Keratinocyte (primary cell): ENCODE results near the gene PTPN5. TPM values are rescaled to one million over a fixed set of nuclear protein-coding genes. Genes with fewer than 3 reads are reported as not detected.
A peak's percentile ranks its signal among the peaks of the same experiment; 100 is the strongest.

ENCODE experiments used
- DNase-seq: peaks from one replicate; pipeline ENCODE4 v3.0.0-alpha.2; 2011; ENCODE audit warnings: low read depth, missing footprints, low spot score
- FAIRE-seq: peaks from 2 replicates; lab custom pipeline; 2011; peaks lifted over from hg19 to GRCh38; lab: Jason Lieb, UNC
- H2AFZ ChIP-seq: 2 replicates; pipeline ENCODE4 v1.6.0; 2012; ENCODE audit warnings: low read length, control low read depth, inconsistent platforms; ENCODE audit not compliant: control insufficient read depth
- H3K27ac ChIP-seq: 2 replicates; pipeline ENCODE4 v1.5.1; 2011; ENCODE audit warnings: low read length; ENCODE audit not compliant: control insufficient read depth, insufficient read depth
- H3K27me3 ChIP-seq: 3 replicates; pipeline ENCODE4 v1.6.0; 2011; ENCODE audit warnings: low read length; ENCODE audit not compliant: control insufficient read depth, insufficient read depth; ENCODE audit errors: extremely low read depth
- H3K36me3 ChIP-seq, 2 experiments: 2 replicates in 1 of 2; 3 replicates in 1 of 2; pipeline ENCODE4 v1.5.1; 2011; ENCODE audit warnings: low read length in 2 of 2, mild to moderate bottlenecking in 1 of 2; ENCODE audit not compliant: control insufficient read depth in 2 of 2, insufficient read depth in 2 of 2; ENCODE audit errors: extremely low read depth in 1 of 2
- H3K4me1 ChIP-seq: 3 replicates; pipeline ENCODE4 v1.5.1; 2011; ENCODE audit warnings: low read length; ENCODE audit not compliant: control insufficient read depth, insufficient read depth; ENCODE audit errors: extremely low read depth
- H3K4me2 ChIP-seq: 3 replicates; pipeline ENCODE4 v1.6.0; 2011; ENCODE audit warnings: low read depth, low read length; ENCODE audit not compliant: control insufficient read depth, insufficient read depth; ENCODE audit errors: extremely low read depth
- H3K4me3 ChIP-seq, 3 experiments: fragments of 200-600 bp in 1 of 3; sonication (generic) in 1 of 3; 2 replicates in 2 of 3; 3 replicates in 1 of 3; pipeline ENCODE4 v1.5.1; 2011 to 2016; ENCODE audit warnings: low read length in 3 of 3, mild to moderate bottlenecking in 3 of 3, control low read depth in 2 of 3, inconsistent platforms in 1 of 3, low read depth in 1 of 3, mixed read lengths in 1 of 3, mixed run types in 1 of 3, moderate library complexity in 1 of 3; ENCODE audit not compliant: control insufficient read depth in 2 of 3, insufficient read depth in 2 of 3; ENCODE audit errors: extremely low read depth in 1 of 3
- H3K79me2 ChIP-seq: 2 replicates; pipeline ENCODE4 v1.6.0; 2012; ENCODE audit warnings: low read length; ENCODE audit not compliant: control insufficient read depth, insufficient read depth
- H3K9ac ChIP-seq: 3 replicates; pipeline ENCODE4 v1.6.0; 2011; ENCODE audit warnings: low read length; ENCODE audit not compliant: control insufficient read depth, insufficient read depth; ENCODE audit errors: extremely low read depth
- H3K9me1 ChIP-seq: 3 replicates; pipeline ENCODE4 v1.6.0; 2011; ENCODE audit warnings: low read length; ENCODE audit not compliant: control insufficient read depth, insufficient read depth; ENCODE audit errors: extremely low read depth
- H3K9me3 ChIP-seq: 2 replicates; pipeline ENCODE4 v1.5.1; 2012; ENCODE audit warnings: low read depth, low read length; ENCODE audit not compliant: control insufficient read depth
- H4K20me1 ChIP-seq: 3 replicates; pipeline ENCODE4 v1.6.0; 2011; ENCODE audit warnings: low read length; ENCODE audit not compliant: control insufficient read depth, insufficient read depth; ENCODE audit errors: extremely low read depth
- CTCF ChIP-seq, 3 experiments: IDR thresholded peaks in 1 of 3; conservative IDR thresholded peaks in 1 of 3; optimal IDR thresholded peaks in 1 of 3; 2 replicates in 2 of 3; 3 replicates in 1 of 3; pipeline versions ENCODE3 to v1.5.1; 2011; ENCODE audit warnings: low read length in 3 of 3, mild to moderate bottlenecking in 3 of 3, moderate library complexity in 2 of 3, control low read depth in 1 of 3, inconsistent platforms in 1 of 3; ENCODE audit not compliant: insufficient read depth in 2 of 3; ENCODE audit errors: extremely low read depth in 1 of 3
- EZH2 ChIP-seq: IDR thresholded peaks from one replicate; pipeline ENCODE4 v1.6.1; 2012; ENCODE audit warnings: inconsistent platforms, mild to moderate bottlenecking, low read length, moderate library complexity
- dilution Hi-C: fragments of 300-500 bp; cut with MboI; formaldehyde crosslinking; loops from one replicate; pipeline ENCODE4 v1.7.0; 2020; ENCODE audit warnings: low sequenced_read_pairs; ENCODE audit not compliant: extremely low pct_ligation_motif_present
- polyA plus RNA-seq, 5 experiments: library from polyadenylated mRNA; depleted of rRNA in 3 of 5; stranded (reverse) in 3 of 5; stranded (forward) in 1 of 5; unstranded in 1 of 5; fragments of >200 nt; gene quantifications; 1 replicate in 1 of 5; 2 replicates in 3 of 5; 3 replicates in 1 of 5; pipeline versions ENCODE4 v1.2.1 to v1.2.3, GENCODE V29; 2011 to 2012; ENCODE audit warnings: missing spikeins in 2 of 5, low read depth in 1 of 5, low replicate concordance in 1 of 5

The PTPN5 gene
- polyA plus RNA-seq, 1 donor (not counting 4 experiments of a cell fraction or from before 2014, with no cell fraction given), result not detected

GRCh38 chr11:18720808-18721560, 70.6 kb downstream of the PTPN5 start:
- no peak for TF ChIP-seq CTCF (optimal IDR thresholded peaks at IDR 0.05 in 1 of 3, IDR thresholded peaks at IDR 0.05 in 1 of 3, conservative IDR thresholded peaks at IDR 0.05 in 1 of 3; ENCODE audit: extremely low read depth in 1 of 3, insufficient read depth in 2 of 3, low read length in 3 of 3)
- no peak for TF ChIP-seq EZH2
- FAIRE-seq, result peak; percentile 51
- peak overlapping the region; percentile 94 for H3K4me2 ChIP-seq

GRCh38 chr11:18720091-18720807, 71.3 kb downstream of the PTPN5 start:
- no peaks in the 10 kb centered on the region for H3K9me3 ChIP-seq
- DNase-seq, result no peak
- H3K9me1 ChIP-seq, result no peaks in the 10 kb centered on the region
- no peaks in the 10 kb centered on the region for H4K20me1 ChIP-seq
- peaks cover 23% of the 10 kb centered on the region for H3K4me1 ChIP-seq
- H3K27me3 ChIP-seq, result no peaks in the 10 kb centered on the region
- peak overlapping the region; percentile 41 for H2AFZ ChIP-seq
- H3K79me2 ChIP-seq, result no peaks in the 10 kb centered on the region
- H3K27ac ChIP-seq, result peak overlapping the region; percentile 4
- TF ChIP-seq CTCF (optimal IDR thresholded peaks at IDR 0.05 in 1 of 3, IDR thresholded peaks at IDR 0.05 in 1 of 3, conservative IDR thresholded peaks at IDR 0.05 in 1 of 3; ENCODE audit: extremely low read depth in 1 of 3, insufficient read depth in 2 of 3, low read length in 3 of 3), result no peak
- no peak for TF ChIP-seq EZH2
- H3K4me3 ChIP-seq, result no peak overlapping the region
- no peak overlapping the region for H3K9ac ChIP-seq
- dilution Hi-C loops, result no loop called here
- no peaks in the 10 kb centered on the region for H3K36me3 ChIP-seq
- no peak for FAIRE-seq
- H3K4me2 ChIP-seq, result peak overlapping the region; percentile 94

More at GRCh38 chr11:18720808-18721560, 70.6 kb downstream of the PTPN5 start:
- dilution Hi-C loops, result no loop called here
- Histone ChIP-seq H3K36me3 (no peaks in the 10 kb centered on the region), H3K79me2 (no peaks in the 10 kb centered on the region), H3K9ac (peak overlapping the region; percentile 62), H3K9me3 (no peaks in the 10 kb centered on the region), H4K20me1 (no peaks in the 10 kb centered on the region), H3K27ac (peak overlapping the region; percentile 4), H3K4me3 (peak overlapping the region; percentile 32 to 64 (median 59)), H3K27me3 (no peaks in the 10 kb centered on the region), H2AFZ (peak overlapping the region; percentile 94), H3K4me1 (peaks cover 23% of the 10 kb centered on the region), H3K9me1 (no peaks in the 10 kb centered on the region)
- DNase-seq, result no peak
